Vagina (tissue), 2 donors: Measurements from ENCODE around the gene ARAP3. TPM values are rescaled to one million over a fixed set of nuclear protein-coding genes. Genes with fewer than 3 reads are reported as not detected.

Experiments used
- DNase-seq, 2 donors: peaks; one replicate each; pipeline ENCODE4 v3.0.0-alpha.2; 2017; ENCODE audit errors: extremely low spot score in 2 of 2
- H3K27ac ChIP-seq: fragments of 200-600 bp; sonication (generic); one replicate; pipeline ENCODE4 v1.5.1; 2019
- H3K27me3 ChIP-seq: fragments of 200-600 bp; sonication (generic); one replicate; pipeline ENCODE4 v1.5.1; 2019
- H3K36me3 ChIP-seq, 2 donors: fragments of 200-600 bp; sonication (generic); one replicate each; pipeline ENCODE4 v1.5.1; 2017 to 2019
- H3K4me1 ChIP-seq: fragments of 200-600 bp; sonication (generic); one replicate; pipeline ENCODE4 v1.5.1; 2019
- H3K4me3 ChIP-seq, 2 donors: fragments of 200-600 bp; sonication (generic); 1 replicate in 1 of 2; 2 replicates in 1 of 2; pipeline ENCODE4 v1.5.1; 2016 to 2019
- H3K9me3 ChIP-seq: fragments of 200-600 bp; sonication (generic); one replicate; pipeline ENCODE4 v1.5.1; 2019
- CTCF ChIP-seq, 3 experiments: fragments of 450-650 bp in 2 of 3; fragments of 200-600 bp in 1 of 3; sonication (generic) in 1 of 3; IDR thresholded peaks; one replicate each; pipeline ENCODE4 v1.5.1; 2017 to 2019; ENCODE audit warnings: antibody characterized with exemption in 3 of 3, mild to moderate bottlenecking in 2 of 3, moderate library complexity in 2 of 3
- POLR2A ChIP-seq, 2 donors: fragments of 450-650 bp; IDR thresholded peaks; one replicate each; pipeline ENCODE4 v1.6.1; 2017; ENCODE audit warnings: antibody characterized with exemption in 2 of 2, mild to moderate bottlenecking in 2 of 2, moderate library complexity in 2 of 2
- POLR2AphosphoS5 ChIP-seq, 2 donors: sonication (generic); formaldehyde crosslinking; IDR thresholded peaks; one replicate each; pipeline ENCODE4 v1.9.0; 2017; ENCODE audit warnings: antibody characterized with exemption in 2 of 2, mild to moderate bottlenecking in 2 of 2, low read depth in 1 of 2; ENCODE audit not compliant: insufficient read depth in 1 of 2
- intact Hi-C: fragments of 100-400 bp; cut with DNase I; formaldehyde crosslinking; loops from one replicate; pipeline ENCODE4 v1.15.1; 2023
- total RNA-seq: library from RNA; depleted of rRNA; stranded (reverse); fragments of >200 nt; gene quantifications from one replicate; pipeline ENCODE4 v1.2.3, GENCODE V29; 2016

ARAP3 gene
- total RNA-seq, 1 donor from 2014 or later, result 13.3 TPM

GRCh38 chr5:141634720-141635119 lies 47.3 kb downstream of the ARAP3 start:
- peak in 1 of 2 donors; percentile 84 for DNase-seq
- no peaks in the 10 kb centered on the region for H3K27me3 ChIP-seq
- H3K27ac ChIP-seq, result no peak overlapping the region
- H3K4me3 ChIP-seq, result no peak overlapping the region
- no peaks in the 10 kb centered on the region for H3K9me3 ChIP-seq
- intact Hi-C loops, result no loop called here
- TF ChIP-seq CTCF (IDR thresholded peaks at IDR 0.05) (no peak), POLR2AphosphoS5 (IDR thresholded peaks at IDR 0.05; ENCODE audit: insufficient read depth in 1 of 2, low read depth in 1 of 2) (no peak), POLR2A (IDR thresholded peaks at IDR 0.05) (no peak)
- peaks cover 34% of the 10 kb centered on the region for H3K4me1 ChIP-seq
- no peaks in the 10 kb centered on the region for H3K36me3 ChIP-seq

GRCh38 chr5:141633871-141634561 lies 48.0 kb downstream of the ARAP3 start:
- no peaks in the 10 kb centered on the region for H3K9me3 ChIP-seq
- no peak overlapping the region for H3K27ac ChIP-seq
- intact Hi-C loops, result no loop called here
- H3K4me1 ChIP-seq, result peaks cover 34% of the 10 kb centered on the region
- no peak overlapping the region for H3K4me3 ChIP-seq
- H3K27me3 ChIP-seq, result no peaks in the 10 kb centered on the region
- TF ChIP-seq CTCF (IDR thresholded peaks at IDR 0.05) (no peak), POLR2AphosphoS5 (IDR thresholded peaks at IDR 0.05; ENCODE audit: insufficient read depth in 1 of 2, low read depth in 1 of 2) (no peak), POLR2A (IDR thresholded peaks at IDR 0.05) (no peak)
- peaks cover 0 to 1% of the 10 kb centered on the region in 2 donors for H3K36me3 ChIP-seq
- peak in 1 of 2 donors; percentile 49 for DNase-seq

- peaks cover 0 to 15% of the 10 kb centered on the region in 2 donors for H3K36me3 ChIP-seq
- no peaks in the 10 kb centered on the region for H3K9me3 ChIP-seq
- intact Hi-C loops, result no loop called here
- DNase-seq, result peak; percentile 29 to 34
- H3K4me3 ChIP-seq, result no peak overlapping the region
- no peaks in the 10 kb centered on the region for H3K27me3 ChIP-seq
- peaks cover 25% of the 10 kb centered on the region for H3K4me1 ChIP-seq
- no peak overlapping the region for H3K27ac ChIP-seq
- no peak for TF ChIP-seq POLR2AphosphoS5 (IDR thresholded peaks at IDR 0.05; ENCODE audit: insufficient read depth in 1 of 2, low read depth in 1 of 2)
- TF ChIP-seq POLR2A (IDR thresholded peaks at IDR 0.05), result no peak
- TF ChIP-seq CTCF (IDR thresholded peaks at IDR 0.05), result no peak
These were observed 49.4 kb downstream of the ARAP3 start for GRCh38 chr5:141632650-141633049.

- Histone ChIP-seq H3K36me3 (peaks cover 0 to 29% of the 10 kb centered on the region in 2 donors), H3K4me1 (peaks cover 15% of the 10 kb centered on the region), H3K4me3 (no peak overlapping the region), H3K27me3 (no peaks in the 10 kb centered on the region), H3K27ac (no peak overlapping the region), H3K9me3 (no peaks in the 10 kb centered on the region)
- intact Hi-C loops, result no loop called here
- no peak for DNase-seq
- TF ChIP-seq POLR2A (IDR thresholded peaks at IDR 0.05) (no peak), CTCF (IDR thresholded peaks at IDR 0.05) (no peak), POLR2AphosphoS5 (IDR thresholded peaks at IDR 0.05; ENCODE audit: insufficient read depth in 1 of 2, low read depth in 1 of 2) (no peak)
These were observed 51.4 kb downstream of the ARAP3 start for GRCh38 chr5:141630570-141631140.

GRCh38 chr5:141628175-141628788 lies 53.7 kb downstream of the ARAP3 start:
- no peak for DNase-seq

More at GRCh38 chr5:141628175-141628788, 53.7 kb downstream of the ARAP3 start:
- TF ChIP-seq POLR2AphosphoS5 (IDR thresholded peaks at IDR 0.05; ENCODE audit: insufficient read depth in 1 of 2, low read depth in 1 of 2) (no peak), POLR2A (IDR thresholded peaks at IDR 0.05) (no peak), CTCF (IDR thresholded peaks at IDR 0.05) (no peak)
- Histone ChIP-seq H3K27me3 (no peaks in the 10 kb centered on the region), H3K36me3 (peaks cover 0 to 46% of the 10 kb centered on the region in 2 donors), H3K27ac (no peak overlapping the region), H3K4me1 (no peaks in the 10 kb centered on the region), H3K4me3 (no peak overlapping the region), H3K9me3 (no peaks in the 10 kb centered on the region)
- intact Hi-C loops, result no loop called here
